GM18951 (cell line): ENCODE measurements around the gene CCBE1.

ENCODE experiments used
- POLR2A ChIP-seq: IDR thresholded peaks from 4 replicates; pipeline ENCODE4 v1.6.1; 2011; ENCODE audit warnings: mild to moderate bottlenecking; ENCODE audit not compliant: insufficient read length, insufficient read depth; ENCODE audit errors: extremely low read depth
- in situ Hi-C: fragments of 300-500 bp; cut with MboI; formaldehyde crosslinking; loops from one replicate; pipeline ENCODE4 v1.12.0; 2022; ENCODE audit warnings: low sequenced_read_pairs, mixed read lengths, inconsistent platforms; ENCODE audit not compliant: unreplicated experiment

CCBE1 gene

DNA sequence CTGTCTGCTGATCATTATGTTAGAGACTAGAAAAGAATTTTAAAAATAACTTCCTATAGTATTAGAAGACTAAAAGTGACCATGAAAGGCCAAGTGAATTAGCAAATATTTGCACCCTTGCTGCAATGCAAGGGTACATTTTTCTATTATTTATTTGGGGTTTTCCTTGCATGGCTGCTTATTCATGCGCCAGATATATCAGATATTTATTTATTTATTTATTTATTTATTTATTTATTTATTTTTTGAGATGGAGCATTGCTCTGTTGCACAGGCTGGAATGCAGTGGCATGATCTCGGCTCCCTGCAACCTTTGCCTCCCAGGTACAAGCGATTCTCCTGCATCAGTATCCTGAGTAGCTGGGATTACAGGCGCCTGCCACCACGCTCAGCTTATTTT is 211.8 kb downstream of the CCBE1 start:
- no peak for TF ChIP-seq POLR2A
- in situ Hi-C loops = no loop called here

- in situ Hi-C loops = no loop called here
- TF ChIP-seq POLR2A = no peak
Measured at GRCh38 chr18:59484561-59485328, 212.5 kb downstream of the CCBE1 start.

- TF ChIP-seq POLR2A = no peak
Measured at GRCh38 chr18:59484131-59484530, 213.1 kb downstream of the CCBE1 start.

DNA sequence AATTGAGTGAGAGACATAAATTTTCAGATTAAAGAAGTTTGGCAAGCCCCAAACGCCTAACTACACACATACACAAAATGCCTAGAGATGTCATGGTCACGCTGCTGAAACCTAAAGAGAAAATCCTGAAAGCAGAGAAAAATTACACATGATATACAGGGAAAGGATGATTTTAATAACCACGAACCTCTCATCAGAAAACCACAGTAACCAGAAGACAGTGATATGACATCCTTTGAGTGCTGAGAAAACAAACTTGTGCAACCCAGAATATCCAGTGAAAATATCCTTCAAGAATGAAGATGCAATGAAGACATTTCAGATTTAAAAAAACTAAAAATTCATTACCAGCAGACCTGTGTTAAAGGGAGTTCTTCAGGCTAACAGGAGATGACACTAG is 215.8 kb downstream of the CCBE1 start:
- in situ Hi-C loops = no loop called here
- no peak for TF ChIP-seq POLR2A

More at GRCh38 chr18:59484131-59484530, 213.1 kb downstream of the CCBE1 start:
- in situ Hi-C loops = no loop called here

DNA sequence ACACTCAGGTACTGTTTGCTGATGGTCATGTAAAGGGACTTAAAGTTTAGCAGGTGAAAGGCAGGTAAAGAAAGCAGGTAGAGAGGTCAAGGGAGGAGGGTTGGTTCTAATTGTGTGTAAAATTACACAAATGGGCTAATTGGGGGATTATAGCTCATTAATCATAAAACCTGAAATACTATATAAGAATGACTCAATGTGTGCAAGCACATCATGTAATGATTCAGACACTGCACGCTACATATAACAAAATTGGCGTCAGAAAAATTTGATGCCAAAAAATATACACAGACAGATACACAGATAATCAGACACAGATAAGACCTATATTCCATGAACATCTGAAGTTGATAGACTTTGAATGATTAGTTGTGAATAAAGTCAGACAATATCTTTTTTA is 217.4 kb downstream of the CCBE1 start:
- TF ChIP-seq POLR2A = no peak
- in situ Hi-C loops = no loop called here

- in situ Hi-C loops = no loop called here
Measured at GRCh38 chr18:59478591-59478990, 218.6 kb downstream of the CCBE1 start.

GRCh38 chr18:59477849-59478248 is 219.4 kb downstream of the CCBE1 start:
- TF ChIP-seq POLR2A = no peak
- in situ Hi-C loops = no loop called here

More at GRCh38 chr18:59478591-59478990, 218.6 kb downstream of the CCBE1 start:
- no peak for TF ChIP-seq POLR2A

- in situ Hi-C loops = loop anchor here (25.0 kb wide), 1 partner anchor 342 kb away; no protein-coding TSS in a partner anchor
- no peak for TF ChIP-seq POLR2A
Measured at GRCh38 chr18:59470561-59471121, 226.6 kb downstream of the CCBE1 start.

- TF ChIP-seq POLR2A = no peak
- in situ Hi-C loops = loop anchor here (25.0 kb wide), 1 partner anchor 343 kb away; no protein-coding TSS in a partner anchor
Measured at GRCh38 chr18:59469463-59470180, 227.6 kb downstream of the CCBE1 start.

- in situ Hi-C loops = loop anchor here (25.0 kb wide), 1 partner anchor 343 kb away; no protein-coding TSS in a partner anchor
- TF ChIP-seq POLR2A = no peak
Measured at GRCh38 chr18:59468821-59469220, 228.4 kb downstream of the CCBE1 start.

GRCh38 chr18:59467497-59467896 is 229.7 kb downstream of the CCBE1 start:
- no peak for TF ChIP-seq POLR2A
- in situ Hi-C loops = loop anchor here (25.0 kb wide), 1 partner anchor 345 kb away; no protein-coding TSS in a partner anchor

DNA sequence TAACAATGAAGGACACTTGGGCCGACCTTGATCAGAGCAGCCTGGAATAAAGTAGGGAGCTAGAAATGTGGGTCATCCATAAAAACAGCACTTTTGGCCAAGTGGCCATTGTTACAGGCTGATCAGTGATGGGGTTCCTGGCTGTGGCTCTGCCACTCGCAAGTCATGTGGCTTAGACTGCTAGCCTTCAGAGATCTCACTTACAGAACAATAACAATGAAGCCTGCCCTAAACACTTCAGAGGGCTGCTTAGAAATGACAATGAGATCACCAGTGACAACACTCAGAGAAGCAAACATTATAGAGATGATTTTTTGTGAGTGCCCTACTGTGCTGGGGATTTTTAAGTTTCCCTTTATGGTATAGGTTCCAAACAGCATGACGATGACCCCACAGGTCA is 230.2 kb downstream of the CCBE1 start:
- no peak for TF ChIP-seq POLR2A
- in situ Hi-C loops = loop anchor here (25.0 kb wide), 1 partner anchor 345 kb away; no protein-coding TSS in a partner anchor

DNA sequence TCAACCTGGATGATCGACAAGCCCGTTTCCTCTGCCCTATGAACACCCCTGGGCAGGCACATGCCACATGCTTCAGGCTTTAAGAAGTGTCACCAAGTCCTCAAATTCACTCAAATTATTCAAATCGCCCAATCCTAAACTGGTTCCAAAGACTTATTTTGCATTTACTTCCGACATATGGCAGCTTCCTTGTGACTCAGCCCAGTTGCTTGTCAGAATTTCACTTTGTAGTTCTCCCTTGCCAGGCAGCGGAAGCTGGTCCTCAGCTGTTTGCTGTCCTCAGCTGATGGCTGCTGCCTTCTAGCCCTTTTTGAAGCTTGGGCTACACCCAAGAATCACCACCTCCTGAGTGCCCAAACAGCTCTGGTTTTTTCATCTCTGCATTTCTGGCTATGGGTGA is 232.7 kb downstream of the CCBE1 start:
- no peak for TF ChIP-seq POLR2A
- in situ Hi-C loops = loop anchor here (25.0 kb wide), 1 partner anchor 348 kb away; no protein-coding TSS in a partner anchor
